Endothelial cell of umbilical vein (primary cell): Measurements from ENCODE around the gene ADAM20.

Experiments used
- EZH2 ChIP-seq: IDR thresholded peaks from 2 replicates; pipeline ENCODE4 v1.6.1; 2012; ENCODE audit warnings: borderline replicate concordance, low read depth, mild to moderate bottlenecking, moderate library complexity, low read length, inconsistent platforms; ENCODE audit not compliant: severe bottlenecking
- GATA2 ChIP-seq: IDR thresholded peaks from 2 replicates; pipeline ENCODE4 v1.7.0; 2011; ENCODE audit warnings: low read depth, mild to moderate bottlenecking, moderate library complexity, mixed read lengths, low read length; ENCODE audit not compliant: insufficient read length, insufficient read depth
- JUN ChIP-seq: IDR thresholded peaks from 2 replicates; pipeline ENCODE4 v1.6.1; 2011; ENCODE audit warnings: borderline replicate concordance, low read depth; ENCODE audit not compliant: insufficient read length, insufficient read depth
- MYC ChIP-seq: IDR thresholded peaks from one replicate; pipeline ENCODE4 v1.6.1; 2011; ENCODE audit warnings: mild to moderate bottlenecking, low read depth, low read length
- POLR2A ChIP-seq: IDR thresholded peaks from 2 replicates; pipeline ENCODE4 v1.6.1; 2012; ENCODE audit warnings: low read depth, mild to moderate bottlenecking, control low read depth, low read length
- POLR2AphosphoS5 ChIP-seq: IDR thresholded peaks from 2 replicates; pipeline ENCODE4 v1.6.1; 2012; ENCODE audit warnings: low read depth, mild to moderate bottlenecking, control low read depth, low read length, moderate library complexity; ENCODE audit not compliant: insufficient read depth
- TF ChIP-seq, protein P1 (sequence below), 2 donors: IDR thresholded peaks; 1 replicate in 1 of 2; 2 replicates in 1 of 2; pipeline ENCODE4 v1.5.1; 2011; ENCODE audit warnings: low read length in 2 of 2, mild to moderate bottlenecking in 2 of 2, moderate library complexity in 2 of 2, control low read depth in 1 of 2, inconsistent platforms in 1 of 2, low read depth in 1 of 2; ENCODE audit not compliant: insufficient read depth in 1 of 2; ENCODE audit errors: extremely low read depth in 1 of 2
- TF ChIP-seq, protein P2 (sequence below): IDR thresholded peaks from 2 replicates; pipeline ENCODE4 v1.6.1; 2011; ENCODE audit not compliant: insufficient read depth, insufficient read length

DNA sequence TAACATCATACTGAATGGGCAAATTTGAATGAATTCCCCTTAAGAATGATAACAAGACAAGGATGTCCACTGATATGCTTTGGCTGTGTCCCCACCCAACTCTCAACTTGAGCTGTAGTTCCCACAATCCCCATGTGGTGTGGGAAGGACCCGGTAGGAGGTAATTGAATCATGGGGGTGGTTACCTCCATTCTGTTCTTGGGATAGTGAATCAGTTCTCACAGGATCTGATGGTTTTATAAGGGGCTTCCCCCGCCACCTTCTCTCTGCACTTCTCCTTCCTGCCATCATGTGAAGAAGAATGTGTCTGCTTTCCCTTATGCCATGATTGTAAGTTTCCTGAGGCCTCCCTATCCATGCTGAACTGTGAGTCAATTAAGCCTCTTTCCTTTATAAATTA lies 36.3 kb upstream of the ADAM20 start:
- TF ChIP-seq, protein P1, sequence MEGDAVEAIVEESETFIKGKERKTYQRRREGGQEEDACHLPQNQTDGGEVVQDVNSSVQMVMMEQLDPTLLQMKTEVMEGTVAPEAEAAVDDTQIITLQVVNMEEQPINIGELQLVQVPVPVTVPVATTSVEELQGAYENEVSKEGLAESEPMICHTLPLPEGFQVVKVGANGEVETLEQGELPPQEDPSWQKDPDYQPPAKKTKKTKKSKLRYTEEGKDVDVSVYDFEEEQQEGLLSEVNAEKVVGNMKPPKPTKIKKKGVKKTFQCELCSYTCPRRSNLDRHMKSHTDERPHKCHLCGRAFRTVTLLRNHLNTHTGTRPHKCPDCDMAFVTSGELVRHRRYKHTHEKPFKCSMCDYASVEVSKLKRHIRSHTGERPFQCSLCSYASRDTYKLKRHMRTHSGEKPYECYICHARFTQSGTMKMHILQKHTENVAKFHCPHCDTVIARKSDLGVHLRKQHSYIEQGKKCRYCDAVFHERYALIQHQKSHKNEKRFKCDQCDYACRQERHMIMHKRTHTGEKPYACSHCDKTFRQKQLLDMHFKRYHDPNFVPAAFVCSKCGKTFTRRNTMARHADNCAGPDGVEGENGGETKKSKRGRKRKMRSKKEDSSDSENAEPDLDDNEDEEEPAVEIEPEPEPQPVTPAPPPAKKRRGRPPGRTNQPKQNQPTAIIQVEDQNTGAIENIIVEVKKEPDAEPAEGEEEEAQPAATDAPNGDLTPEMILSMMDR (IDR thresholded peaks at IDR 0.05; ENCODE audit: extremely low read depth in 1 of 2, insufficient read depth in 1 of 2, low read depth in 1 of 2, low read length in 2 of 2) = no peak
- TF ChIP-seq MYC (no peak), EZH2 (no peak), POLR2AphosphoS5 (no peak), POLR2A (no peak), GATA2 (no peak), JUN (no peak)
- TF ChIP-seq, protein P2, sequence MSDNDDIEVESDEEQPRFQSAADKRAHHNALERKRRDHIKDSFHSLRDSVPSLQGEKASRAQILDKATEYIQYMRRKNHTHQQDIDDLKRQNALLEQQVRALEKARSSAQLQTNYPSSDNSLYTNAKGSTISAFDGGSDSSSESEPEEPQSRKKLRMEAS = no peak
